K562 treated with DMSO at 1 percent for 4 hours (cell line): Measurements from ENCODE around the gene SULT1C3. TPM values are rescaled to one million over a fixed set of nuclear protein-coding genes. Genes with fewer than 3 reads are reported as not detected.

Source experiments
- total RNA-seq: library from RNA; unstranded; fragments of 300-600 nt; gene quantifications from 2 replicates; pipeline ENCODE4 v1.2.3, GENCODE V29; 2022; ENCODE audit not compliant: insufficient read depth

The SULT1C3 gene
- not detected in 2 replicates for total RNA-seq

DNA sequence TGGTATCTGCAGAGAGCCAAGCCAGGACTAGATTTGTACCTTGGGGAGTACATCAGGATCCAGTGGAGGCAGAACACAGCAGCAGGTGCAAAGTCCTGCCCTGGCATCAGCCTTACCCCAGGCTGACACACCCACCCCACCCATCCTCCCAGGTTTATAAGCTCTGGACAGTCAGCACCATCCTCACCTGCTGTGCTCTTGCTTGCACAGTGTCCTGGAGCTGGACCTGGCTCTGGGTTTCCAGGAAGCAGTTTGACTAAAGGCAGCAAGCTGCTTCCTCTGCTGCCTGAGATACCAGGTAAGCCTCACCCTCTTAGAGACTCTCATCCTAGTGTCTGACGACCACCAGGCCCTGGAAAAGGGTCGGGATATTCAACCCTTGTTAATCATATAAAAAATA, at the start of gene SULT1C3:
SULT1C3 (plus strand) TSS at position 183 of the 400 bp plus-strand sequence. CDS start 7,227 bp downstream, outside the sequence.

DNA sequence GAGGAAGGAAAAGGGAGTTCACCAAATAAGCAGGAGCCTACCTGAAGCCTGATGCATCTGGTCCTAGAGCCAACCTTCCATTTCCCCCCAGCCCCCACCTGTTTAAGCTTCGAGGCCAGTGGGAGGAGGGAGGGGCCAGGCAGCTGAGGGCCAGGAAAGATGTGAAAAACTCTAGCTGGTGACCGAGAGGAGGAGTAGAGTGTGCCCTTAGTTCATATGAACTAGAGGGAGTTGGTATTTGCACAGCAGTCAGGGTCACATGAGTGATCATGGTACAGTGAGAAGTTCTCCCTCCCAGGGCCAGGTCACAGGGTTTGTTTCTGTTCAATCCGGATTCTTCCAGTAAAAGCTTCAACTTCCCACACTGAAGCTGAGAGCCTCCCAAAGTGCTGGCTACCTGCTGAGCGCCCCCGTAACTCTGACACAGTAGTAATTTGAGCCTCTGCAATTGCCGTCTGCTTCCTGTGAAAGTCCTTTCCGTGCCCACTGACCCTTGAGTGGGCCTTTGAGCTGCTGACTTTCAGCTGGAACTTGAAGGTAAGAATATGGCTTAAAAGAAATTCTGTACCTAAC, 48.9 kb downstream of the SULT1C3 start, which contains the start of gene SULT1C2:
SULT1C2 (plus strand) TSS at position 362 of the 573 bp plus-strand sequence. CDS start 4,773 bp downstream, outside the sequence.

Other genes starting within 250 kb of the SULT1C3 start
- gene SULT1C2, start 48.9 kb downstream of the SULT1C3 start, total RNA-seq = not detected in 2 replicates
- gene SULT1C4, start 138.0 kb downstream of the SULT1C3 start, total RNA-seq = not detected in 2 replicates
- 12.2 and 15.0 TPM in 2 replicates for gene GCC2, start 209.2 kb downstream of the SULT1C3 start, total RNA-seq